Renal pelvis (tissue), 12 donors: Measurements from ENCODE around the gene MAJIN. TPM values are rescaled to one million over a fixed set of nuclear protein-coding genes. Genes with fewer than 3 reads are reported as not detected.
"Not testable (repeated sequence)": the region's sequence is repeated elsewhere in the genome, so short reads cannot be mapped to it uniquely, and the experiment has no call there.

Experiments used
- DNase-seq: peaks from one replicate; pipeline ENCODE4 v3.0.0-alpha.2; 2013
- long read RNA-seq, 16 experiments: transcript quantifications; one replicate each; lab custom pipeline, GENCODE V29; 2026
- polyA plus RNA-seq, 3 donors: library from polyadenylated mRNA; unstranded; fragments of 120-200 nt; gene quantifications; one replicate each; pipeline ENCODE4 v1.2.1, GENCODE V29; 2013; ENCODE audit not compliant: insufficient read length in 3 of 3

MAJIN gene
- 1 to 10 TPM; 1.0 to 1.4 (median 1.3) TPM for polyA plus RNA-seq
- long read RNA-seq, donor 1 = 0 reads
- long read RNA-seq, donor 2 = 0 reads
- long read RNA-seq, donor 3 = 0 reads
- long read RNA-seq, donor 4 = 0 reads
- long read RNA-seq, donor 5 = 0 reads
- long read RNA-seq, donor 6 = 0 reads
- long read RNA-seq, donor 7 = 0 reads
- long read RNA-seq, donor 8 = 0 reads
- long read RNA-seq, donor 9 = 0 reads
- long read RNA-seq, donor 10 = 0 reads
- long read RNA-seq, donor 11 = 0 reads
- long read RNA-seq, donor 12 = 0 reads
- long read RNA-seq, donor 13 = 0 reads
- long read RNA-seq, donor 14 = 0 reads
- long read RNA-seq, donor 15, partial matches to known transcripts = 38 of 184 reads
- long read RNA-seq, donor 15, other reads (novel, unspliced or antisense) = 146 of 184 reads
- long read RNA-seq, donor 16 = 0 reads

DNA sequence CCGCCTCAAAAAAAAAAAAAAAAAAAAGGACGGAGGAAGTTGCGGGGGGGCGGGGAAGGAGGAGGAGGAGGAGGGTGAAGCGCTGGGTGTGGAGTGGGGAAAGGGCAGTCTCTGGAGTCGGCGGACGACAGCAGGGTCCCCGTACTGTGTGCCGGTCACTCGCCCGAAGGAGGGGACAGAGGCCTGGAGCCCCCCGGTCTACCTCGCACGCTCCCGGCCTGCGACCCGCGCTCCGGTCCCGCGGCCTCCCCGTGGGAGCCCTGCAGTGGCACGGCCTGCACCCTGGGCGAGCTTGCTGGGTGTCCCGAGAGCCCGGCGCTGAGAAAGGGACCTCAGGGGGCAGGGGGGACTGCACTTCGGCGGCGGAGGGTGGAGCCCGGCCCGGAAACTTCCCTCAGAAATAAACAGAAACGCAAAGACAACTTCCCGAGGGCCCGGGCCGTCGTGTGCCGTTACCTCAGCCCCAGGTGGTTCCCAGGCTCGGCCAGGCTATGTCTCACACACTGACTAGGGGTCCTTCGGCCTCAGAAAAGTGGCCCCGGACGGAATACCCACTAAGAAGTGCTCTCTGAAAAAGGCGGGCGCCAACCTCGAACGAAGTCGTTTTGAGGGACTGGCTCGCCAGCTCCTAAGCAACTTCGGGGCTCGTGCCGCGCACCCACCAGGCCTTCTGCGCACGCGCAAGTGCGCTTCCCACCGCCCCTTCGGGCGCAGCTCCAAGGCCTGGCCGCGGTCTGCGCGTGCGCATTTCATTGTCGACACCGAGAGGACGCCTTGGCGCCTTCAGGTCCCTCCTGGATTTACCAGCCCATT, at the start of gene MAJIN:
Gene MAJIN, minus strand, starts transcription at position 688 of the 813 bp plus-strand sequence. CDS start 12,703 bp downstream, outside the sequence.
- peak; percentile 85 for DNase-seq

DNA sequence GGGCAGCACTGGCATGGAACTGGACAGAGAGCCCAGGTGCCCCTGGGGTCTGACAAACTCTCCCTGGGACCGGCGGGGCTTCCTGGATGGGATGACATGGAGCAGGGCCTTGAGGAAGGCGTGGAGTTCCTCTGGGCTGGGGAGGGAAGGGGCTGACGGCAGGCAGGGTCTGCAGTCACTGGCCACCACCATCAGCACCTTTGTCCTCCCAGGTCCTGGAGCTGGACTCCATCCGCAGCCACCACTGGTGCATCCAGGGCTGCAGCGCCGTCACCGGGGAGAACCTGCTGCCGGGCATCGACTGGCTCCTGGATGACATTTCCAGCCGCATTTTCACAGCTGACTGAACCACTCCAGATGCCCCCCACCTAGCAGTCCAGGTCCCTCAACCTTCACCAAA, 49.6 kb upstream of the MAJIN start:
- DNase-seq = no peak

DNA sequence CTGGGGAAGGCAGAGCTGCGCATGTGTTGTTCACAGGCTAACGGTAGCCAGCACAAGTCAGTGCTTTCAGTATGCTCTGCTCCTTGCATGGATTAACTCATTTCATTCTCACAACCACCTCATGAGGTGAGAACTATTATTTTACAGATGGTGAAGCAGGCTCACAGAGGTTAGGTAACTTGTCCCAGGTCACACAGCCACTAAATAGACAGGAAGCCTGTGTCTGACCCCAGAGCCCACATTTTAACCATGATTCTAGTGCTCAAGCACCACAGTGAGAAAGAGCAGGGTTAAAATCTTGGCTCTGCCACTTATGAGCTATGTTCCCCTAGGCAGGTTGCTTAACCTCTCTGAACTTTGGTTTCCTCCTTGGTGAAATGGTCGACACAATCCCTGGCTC, 49.1 kb upstream of the MAJIN start:
- no peak for DNase-seq

GRCh38 chr11:65019824-65020223, 47.9 kb upstream of the MAJIN start:
- DNase-seq = no peak

DNA sequence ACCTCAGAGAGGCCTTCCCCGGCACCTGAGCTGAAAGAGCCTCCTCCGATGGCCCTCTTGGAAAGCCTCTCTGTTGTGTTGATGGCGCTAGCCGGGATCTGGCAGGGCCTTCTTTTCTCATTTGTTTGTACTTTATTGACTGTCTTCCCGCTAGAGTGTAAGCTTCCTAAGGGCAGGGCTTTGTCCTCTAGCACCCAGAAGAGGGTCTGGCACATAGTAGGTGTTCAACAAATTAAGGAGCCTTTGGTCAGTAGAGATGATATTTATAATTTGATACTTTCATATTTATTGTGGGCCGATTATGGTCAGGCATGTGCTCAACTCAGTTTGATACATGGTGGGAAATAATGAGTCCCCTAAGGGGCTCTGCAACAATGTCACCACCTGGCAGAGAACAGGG, 46.0 kb upstream of the MAJIN start:
- no peak for DNase-seq

- DNase-seq = no peak
Measured at GRCh38 chr11:65016705-65017104, 44.8 kb upstream of the MAJIN start.

DNA sequence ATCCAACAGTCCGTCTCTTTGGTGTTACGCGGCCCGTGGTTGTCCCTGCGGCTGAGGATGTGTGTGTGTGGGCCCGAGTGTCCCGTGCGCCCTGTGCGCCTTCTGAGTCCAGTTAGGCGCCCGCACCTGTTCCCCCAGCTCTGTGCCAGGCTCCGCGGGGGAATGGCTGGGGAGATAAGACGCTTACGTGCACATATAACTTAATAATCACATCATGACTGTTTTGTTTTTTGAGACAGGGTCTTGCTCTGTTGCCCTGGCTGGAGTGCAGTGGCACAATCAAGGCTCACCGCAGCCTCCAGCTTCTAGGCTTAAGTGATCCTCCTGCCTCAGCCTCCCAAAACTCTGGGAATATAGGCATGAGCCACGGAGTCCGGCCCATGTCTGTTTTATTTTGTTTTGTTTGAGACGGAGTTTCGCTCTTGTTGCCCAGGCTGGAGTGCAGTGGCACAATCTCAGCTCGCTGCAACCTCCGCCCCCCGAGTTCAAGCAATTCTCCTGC, 42.9 kb upstream of the MAJIN start:
- DNase-seq = no peak

DNA sequence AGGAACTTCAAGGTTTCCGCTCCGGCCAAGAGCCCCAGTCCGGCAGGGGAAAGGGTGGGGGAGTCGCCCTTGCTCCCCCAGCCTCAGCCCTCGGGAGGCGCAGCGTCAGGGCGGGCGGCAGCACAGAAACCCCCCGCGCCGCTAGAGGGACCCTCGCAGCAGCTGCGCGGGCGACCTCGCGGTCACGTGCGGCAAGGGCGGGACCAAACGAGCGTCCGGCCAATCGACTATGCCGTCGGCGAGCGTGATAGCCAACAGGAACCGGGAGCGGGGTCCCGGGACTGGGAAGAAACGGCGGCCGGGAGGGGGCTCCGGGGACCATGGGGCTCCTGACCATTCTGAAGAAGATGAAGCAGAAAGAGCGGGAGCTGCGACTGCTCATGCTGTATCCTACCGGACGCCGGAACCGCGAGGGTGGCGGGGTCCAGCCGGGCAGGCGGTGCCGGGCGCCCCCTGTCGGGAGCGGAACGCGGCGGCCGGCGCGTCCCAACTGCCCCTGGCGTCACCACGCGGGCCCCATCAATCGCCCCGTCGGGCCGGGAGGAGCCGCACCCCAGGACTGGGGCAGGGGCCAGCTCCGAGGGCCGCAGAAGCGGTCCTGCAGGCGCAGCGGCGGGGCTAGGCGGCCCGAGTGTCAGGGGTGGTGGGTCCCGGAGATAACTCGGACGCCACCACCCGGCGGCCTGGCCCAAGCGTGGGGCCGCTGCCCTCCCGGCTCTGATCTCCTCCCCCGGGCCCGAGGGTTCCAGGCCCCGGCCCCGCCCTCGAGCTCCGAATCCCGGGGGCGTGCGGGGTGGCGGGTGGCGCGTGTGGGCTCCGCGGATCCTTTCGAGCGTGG, 42.2 kb upstream of the MAJIN start, which contains the start of gene ARL2:
Gene ARL2, plus strand, starts transcription at position 273 of the 838 bp plus-strand sequence. Its CDS starts 48 bp downstream, at position 321.
- DNase-seq = peak; percentile 93

GRCh38 chr11:65013130-65013887, 41.4 kb upstream of the MAJIN start:
- DNase-seq = peak; percentile 89

DNA sequence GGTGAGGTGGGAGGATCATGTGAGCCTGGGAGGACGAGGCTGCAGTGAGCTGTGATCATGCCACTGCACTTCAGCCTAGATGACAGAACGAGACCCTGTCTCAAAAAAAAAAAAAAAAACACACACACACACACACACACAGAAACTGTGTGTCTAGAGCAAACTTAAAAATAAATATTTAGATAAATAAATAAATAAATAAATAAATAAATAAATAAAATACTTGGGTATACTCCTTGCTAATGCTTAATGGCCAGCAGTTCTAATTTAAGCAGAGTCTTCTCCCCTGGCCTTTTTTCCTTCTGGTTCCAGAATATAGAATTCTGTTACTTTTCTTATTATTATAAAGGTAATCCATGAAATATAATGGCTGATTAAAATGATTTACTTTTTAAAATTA, 37.0 kb upstream of the MAJIN start:
- no peak for DNase-seq

GRCh38 chr11:65008016-65008415, 36.1 kb upstream of the MAJIN start:
- no peak for DNase-seq

DNA sequence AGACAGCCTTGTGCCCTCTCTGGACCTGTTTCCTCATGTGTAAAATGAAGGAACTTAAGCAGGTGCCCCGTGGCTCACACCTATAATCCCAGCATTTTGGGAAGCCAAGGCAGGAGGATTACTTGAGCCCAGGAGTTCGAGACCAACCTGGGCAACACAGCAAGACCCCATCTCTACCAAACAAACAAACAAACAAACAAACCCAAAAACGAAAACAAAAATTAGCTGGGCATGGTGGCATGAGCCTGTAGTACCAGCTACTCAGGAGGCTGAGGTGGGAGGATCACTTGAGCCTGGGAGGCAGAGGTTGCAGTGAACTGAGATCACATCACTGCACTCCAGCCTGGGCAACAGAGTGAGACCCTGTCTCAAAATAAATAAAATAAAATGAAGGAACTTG, 32.1 kb upstream of the MAJIN start:
- DNase-seq = not testable (repeated sequence)

- no peak for DNase-seq
Measured at GRCh38 chr11:65003282-65003681, 31.4 kb upstream of the MAJIN start.

- no peak for DNase-seq
Measured at GRCh38 chr11:65002706-65003105, 30.8 kb upstream of the MAJIN start.

DNA sequence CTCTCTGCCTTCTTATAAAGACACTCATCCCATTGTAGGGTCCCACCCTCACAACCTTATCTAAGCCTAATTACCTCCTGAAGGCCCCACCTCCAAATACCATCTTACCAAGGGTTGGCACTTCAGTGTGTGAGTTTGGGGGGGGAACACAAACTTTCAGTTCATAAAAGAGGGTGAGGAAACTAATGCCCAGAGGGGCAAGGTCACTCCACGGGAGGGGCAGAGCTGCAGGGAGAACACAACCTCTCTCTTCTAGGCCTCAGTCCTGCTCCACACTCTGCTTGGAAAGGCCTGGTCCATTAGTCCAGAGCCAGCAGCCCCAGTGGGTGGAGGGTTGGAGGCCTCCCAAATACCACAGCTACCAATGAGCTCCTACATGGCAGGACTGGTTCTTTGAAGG, 27.6 kb upstream of the MAJIN start:
- no peak for DNase-seq

DNA sequence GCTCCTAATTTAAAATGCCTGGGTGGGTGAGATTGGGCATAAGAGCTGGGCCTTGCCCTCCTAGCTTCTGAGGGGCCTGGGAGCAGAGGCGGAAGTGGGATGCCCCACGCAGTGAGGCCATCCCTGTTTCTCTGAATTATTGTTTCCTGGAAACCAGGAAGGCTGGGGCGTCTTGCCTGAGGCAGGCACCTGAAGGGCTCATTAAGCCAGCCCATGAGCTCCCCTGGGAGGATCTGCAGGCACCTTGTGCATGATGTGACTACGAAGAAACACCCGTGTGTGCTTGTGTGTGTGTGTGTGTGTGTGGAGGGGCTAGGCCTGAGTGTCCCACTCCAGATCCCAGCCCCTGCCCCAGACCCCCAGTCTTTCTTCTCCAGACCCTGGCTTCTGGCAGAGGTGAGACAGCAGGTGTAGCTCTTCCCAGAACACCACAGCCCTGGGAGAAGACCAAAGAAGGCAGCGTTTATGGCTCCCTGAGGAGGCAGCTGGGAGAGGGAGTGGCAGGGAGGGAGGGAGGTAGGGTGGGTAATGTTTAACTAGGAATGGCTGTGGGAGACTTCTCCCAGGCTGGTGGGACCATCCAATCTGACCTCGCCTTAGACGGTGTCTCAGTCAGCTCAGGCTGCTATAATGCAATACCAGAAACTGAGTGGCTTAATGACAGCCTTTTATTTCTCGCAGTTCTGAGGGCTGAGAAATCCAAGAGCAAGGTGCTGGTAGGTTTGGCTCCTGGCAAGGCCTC, 27.0 kb upstream of the MAJIN start:
- DNase-seq = no peak

GRCh38 chr11:64998141-64998540, 26.2 kb upstream of the MAJIN start:
- no peak for DNase-seq

DNA sequence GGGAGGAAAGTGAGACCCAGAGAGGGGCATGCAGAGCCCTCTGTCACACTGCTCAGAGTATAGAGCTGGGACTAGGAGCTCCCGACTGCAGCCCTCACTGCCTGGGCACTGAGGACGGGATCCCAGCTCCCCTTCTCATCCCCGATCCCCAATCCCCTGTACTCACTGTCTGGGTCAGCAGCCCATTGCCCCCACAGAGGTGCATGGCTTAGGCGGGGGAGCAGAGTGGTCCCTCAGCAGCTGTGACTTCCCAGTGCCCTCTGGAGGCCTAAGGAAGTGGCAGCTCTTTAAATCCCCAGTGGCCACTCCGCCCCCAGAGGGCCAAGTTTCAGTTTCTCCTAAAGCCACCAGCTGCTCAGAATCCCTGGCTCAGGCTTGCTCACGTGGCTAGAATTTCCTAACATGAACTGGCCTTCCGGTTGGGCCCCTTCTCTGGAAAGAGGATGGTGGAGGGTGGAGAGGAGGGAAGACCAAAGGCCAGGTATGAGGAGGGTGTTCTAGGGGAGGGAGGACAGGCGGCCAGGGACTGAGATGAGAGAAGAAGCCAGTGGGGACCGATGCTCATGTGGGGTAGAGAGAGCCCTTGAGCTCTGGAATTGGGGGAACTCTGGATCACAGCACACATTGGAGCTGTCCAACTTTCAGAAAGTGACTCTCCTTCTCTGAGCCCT, 24.9 kb upstream of the MAJIN start, which contains the start of gene BATF2:
Gene BATF2, minus strand, starts transcription at position 262 of the 671 bp plus-strand sequence. Its CDS starts 57 bp downstream, at position 205.
- peak; percentile 86 for DNase-seq

DNA sequence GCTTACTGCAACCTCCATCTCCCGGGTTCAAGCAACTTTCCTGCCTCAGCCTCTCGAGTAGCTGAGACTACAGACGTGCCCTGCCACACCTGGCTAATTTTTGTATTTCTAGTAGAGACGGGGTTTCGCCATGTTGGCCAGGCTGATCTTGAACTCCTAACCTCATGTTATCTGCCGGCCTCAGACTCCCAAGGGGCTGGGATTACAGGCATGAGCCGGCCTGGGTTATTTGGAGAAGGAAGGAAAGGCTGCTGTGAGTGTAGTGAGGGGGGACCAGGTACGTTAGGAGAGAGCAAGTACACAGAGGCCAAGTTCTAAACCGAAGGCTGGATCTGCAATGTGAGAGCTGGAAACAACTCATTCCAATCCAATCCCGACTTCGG, 24.4 kb upstream of the MAJIN start:
- no peak for DNase-seq

DNA sequence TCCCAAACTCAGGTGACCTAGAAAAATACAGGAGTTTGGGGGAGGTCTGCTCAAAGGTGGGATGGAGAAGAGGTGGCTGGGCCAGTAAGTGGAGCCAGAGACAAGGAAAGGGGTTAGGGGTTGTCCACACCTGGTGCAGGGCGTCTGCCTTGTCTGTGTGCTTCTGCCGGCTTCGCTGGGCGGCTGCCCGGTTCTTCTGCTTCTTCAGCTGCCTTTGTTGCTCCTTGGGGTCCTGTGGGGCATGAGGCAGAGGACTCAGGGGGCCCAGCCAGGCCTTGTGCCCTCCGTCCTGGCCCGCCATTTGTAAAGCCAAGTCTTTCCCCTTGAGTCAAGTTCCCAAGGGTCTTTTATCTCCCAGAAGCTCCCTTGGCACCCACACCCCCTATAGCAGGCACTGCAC, 22.4 kb upstream of the MAJIN start:
- DNase-seq = no peak
